GM18858 (cell line): Measurements from ENCODE around the gene EXOSC6.
A peak's percentile ranks its signal among the peaks of the same experiment; 100 is the strongest.
"Not testable (repeated sequence)": the region's sequence is repeated elsewhere in the genome, so short reads cannot be mapped to it uniquely, and the experiment has no call there.

Experiments used
- ATAC-seq: cut with Tn5 transposase; IDR thresholded peaks from one replicate; pipeline ENCODE4 v1.9.1; 2021; ENCODE audit not compliant: unreplicated experiment

The EXOSC6 gene

GRCh38 chr16:70251629-70252354 is at the start of gene EXOSC6:
EXOSC6 (minus strand) TSS chr16:70251940; CDS start chr16:70251900, 40 bp downstream.
- ATAC-seq: peak; percentile 77

- no peak for ATAC-seq
Observed at GRCh38 chr16:70301121-70301520, 49.4 kb upstream of the EXOSC6 start.

DNA sequence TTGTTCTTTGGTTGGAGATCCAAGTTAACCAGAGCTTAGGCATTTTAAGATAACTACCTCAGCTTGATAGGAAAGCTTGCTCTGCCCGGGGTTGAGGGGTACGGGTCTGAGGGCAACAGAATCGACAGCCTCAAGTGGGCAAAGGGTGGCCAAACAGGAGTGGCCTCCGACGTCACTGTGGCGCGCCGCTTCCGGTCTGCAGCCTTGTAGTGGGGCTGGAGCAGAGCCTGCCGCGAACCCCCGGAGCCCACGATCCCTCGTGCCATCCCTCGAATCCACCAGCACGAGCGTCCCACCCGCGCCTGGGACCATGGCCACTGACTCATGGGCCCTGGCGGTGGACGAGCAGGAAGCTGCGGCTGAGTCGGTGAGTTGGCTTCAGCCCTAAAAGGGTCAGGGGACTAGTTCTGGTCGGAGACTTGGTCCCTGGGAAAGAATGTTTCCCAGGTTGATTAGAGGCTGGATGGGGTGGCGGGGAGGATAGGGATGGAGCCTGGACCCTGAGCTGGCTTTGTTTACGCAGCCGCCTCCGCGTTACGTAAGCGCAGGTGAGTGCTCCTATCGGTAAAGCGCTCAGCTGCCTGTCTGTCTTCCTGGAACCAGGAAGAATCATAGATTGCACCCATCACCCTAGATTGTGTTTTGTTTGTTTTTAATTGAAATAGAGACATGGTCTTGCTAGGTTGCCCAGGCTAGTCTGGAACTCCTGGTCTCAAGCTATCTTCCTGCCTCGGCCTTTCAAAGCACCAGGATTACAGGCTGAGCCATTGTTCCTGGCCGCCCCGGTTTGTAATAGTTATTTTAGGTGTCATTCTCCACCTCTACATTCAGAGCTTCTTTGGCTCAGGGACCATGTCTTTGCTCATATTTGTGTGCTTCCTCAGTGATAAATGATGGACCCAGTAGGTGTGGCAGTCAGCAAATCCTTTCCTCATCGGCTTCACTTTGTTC is 47.5 kb upstream of the EXOSC6 start, which contains the start of gene DDX19B:
TSS of gene DDX19B (plus strand) at position 199 of the 951 bp plus-strand sequence. CDS start at position 311, 112 bp downstream.
- ATAC-seq: no peak

DNA sequence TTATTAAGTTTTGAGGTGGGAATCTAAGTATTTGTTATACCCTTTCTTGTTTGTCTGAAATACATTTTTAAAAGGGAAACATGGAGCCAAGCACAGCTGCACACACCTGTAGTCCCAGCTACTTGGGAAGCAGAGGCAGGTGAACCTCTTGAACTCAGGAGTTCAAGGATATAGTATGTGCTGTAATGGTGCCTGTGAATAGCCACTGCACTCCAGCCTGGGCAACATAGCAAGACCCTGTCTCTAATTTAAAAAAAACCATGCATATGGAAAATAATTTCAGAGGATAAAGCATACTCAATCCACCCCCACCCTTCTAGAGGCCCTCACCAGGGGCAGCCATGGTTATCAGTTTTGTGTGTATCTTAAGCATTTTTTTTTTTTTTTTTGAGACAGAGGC is 43.9 kb upstream of the EXOSC6 start:
- ATAC-seq: no peak

GRCh38 chr16:70294385-70295025 is 42.8 kb upstream of the EXOSC6 start:
- no peak for ATAC-seq

GRCh38 chr16:70292148-70292547 is 40.4 kb upstream of the EXOSC6 start:
- not testable (repeated sequence) for ATAC-seq

DNA sequence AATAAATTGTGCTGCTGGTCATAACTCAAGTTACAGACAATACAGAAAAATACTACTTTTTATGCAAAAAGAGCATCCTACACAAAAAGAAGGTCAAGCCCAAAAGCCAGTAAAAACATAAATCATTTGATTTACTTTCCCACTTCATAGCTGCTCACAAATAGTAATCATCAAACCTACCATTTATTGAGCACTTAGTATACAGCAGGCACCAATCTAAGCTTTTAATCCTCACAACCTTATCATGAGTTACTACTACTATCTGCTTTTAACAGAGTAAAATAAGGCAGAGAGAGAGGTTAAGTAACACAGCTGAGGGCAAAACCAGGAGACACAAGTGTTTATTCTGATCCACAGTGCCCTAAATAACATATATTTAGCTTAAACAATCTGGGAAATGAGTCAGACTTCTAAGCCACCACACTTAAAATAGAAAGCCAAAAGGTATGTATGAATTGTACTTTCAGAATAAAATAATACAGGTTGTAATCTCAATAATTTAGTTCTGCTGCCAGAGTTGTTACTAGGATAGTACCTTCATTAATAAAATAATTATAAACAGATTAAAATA is 39.3 kb upstream of the EXOSC6 start:
- ATAC-seq: no peak

DNA sequence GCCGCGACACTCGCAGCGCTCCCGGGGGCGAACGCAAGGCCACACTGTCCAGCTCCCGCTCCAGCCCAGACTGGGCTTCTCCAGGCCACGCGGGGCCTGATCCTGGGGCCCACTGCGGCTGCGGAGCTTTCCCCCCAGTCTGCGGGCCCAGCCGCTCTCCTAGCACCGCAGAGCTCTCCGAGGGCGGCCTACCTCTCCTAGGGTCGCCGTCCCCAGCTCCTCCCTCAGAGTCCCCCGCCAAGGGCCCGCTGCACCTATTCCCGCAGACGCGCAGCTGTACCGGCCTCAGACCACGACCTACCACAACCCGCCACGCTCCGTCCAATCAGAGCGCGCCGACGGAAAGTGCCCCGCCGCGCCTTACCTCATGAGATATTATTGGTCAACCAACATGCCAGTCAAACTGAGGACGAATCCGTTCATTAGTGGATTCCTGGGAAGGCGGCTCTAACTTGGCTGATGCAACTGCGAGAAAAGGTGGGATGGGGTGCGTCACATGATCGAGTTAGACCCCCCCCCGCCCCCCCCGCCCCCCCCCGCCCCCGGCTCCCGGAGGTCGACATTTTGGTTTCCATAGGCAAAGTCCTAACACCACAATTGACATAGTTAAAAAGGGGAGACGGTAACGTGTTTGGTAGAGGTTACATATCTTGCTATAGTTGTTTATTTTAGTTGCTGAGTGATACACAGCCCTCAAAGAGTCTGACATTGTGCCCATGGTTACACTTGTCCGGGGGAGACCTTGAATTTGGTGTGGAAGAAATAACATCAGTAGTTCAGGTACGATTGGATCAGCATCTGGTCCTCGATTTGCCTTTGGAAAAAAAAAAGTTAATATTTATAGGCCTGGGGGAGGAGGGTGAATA is 37.7 kb upstream of the EXOSC6 start, which contains the start of gene AARS1:
TSS of gene AARS1 (minus strand) at position 278 of the 866 bp plus-strand sequence. CDS start 6,743 bp downstream, outside the sequence.
- peak; percentile 94 for ATAC-seq

DNA sequence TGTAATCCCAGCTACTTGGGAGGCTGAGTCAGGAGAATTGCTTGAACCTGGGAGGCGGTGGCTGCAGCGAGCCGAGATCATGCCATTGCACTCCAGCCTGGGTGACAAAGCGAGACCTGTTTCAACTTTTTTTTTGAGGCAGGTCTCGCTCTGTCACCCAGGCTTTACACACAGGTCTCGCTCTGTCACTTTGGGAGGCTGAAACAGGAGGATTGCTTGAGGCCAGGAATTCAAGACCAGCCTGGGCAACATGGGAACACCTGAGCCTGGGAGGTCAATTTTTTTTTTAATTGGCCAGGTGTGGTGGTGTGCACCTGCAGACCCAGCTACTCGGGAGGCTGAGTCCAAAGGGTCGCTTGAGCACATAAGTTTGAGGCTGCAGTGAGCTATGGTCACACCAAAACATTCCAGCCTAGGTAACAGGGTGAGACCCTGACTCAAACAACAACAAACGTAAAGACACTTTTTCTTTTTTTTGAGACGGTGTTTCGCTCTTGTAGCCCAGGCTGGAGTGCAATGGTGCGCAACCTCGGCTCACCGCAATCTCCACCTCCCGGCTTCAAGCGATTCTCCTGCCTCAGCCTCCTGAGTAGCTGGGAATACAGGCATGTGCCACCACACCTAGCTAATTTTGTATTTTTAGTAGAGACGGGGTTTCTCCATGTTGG is 35.7 kb upstream of the EXOSC6 start:
- ATAC-seq: not testable (repeated sequence)

DNA sequence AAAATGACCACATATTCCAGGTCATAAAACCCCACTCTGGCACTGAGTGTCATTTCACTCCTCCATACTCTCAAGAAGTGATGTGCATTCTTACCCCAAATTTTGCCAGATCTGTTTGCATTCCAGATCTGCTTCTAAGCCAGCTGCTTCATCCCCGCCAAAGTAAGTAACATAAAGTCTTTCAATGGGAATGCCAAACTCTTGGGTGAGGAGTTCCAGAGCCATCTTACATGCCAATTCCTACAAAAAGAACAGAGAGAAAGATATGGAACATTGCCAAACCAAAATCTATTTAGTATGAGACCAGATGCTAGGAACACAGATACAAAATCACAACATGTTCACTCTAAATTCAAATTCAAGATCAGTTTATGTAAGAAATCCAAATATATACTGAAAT is 24.7 kb upstream of the EXOSC6 start:
- no peak for ATAC-seq

GRCh38 chr16:70271696-70272095 is 20.0 kb upstream of the EXOSC6 start:
- no peak for ATAC-seq

GRCh38 chr16:70270176-70270575 is 18.4 kb upstream of the EXOSC6 start:
- ATAC-seq: no peak

GRCh38 chr16:70269471-70269870 is 17.7 kb upstream of the EXOSC6 start:
- no peak for ATAC-seq

GRCh38 chr16:70267922-70268321 is 16.2 kb upstream of the EXOSC6 start:
- ATAC-seq: not testable (repeated sequence)

DNA sequence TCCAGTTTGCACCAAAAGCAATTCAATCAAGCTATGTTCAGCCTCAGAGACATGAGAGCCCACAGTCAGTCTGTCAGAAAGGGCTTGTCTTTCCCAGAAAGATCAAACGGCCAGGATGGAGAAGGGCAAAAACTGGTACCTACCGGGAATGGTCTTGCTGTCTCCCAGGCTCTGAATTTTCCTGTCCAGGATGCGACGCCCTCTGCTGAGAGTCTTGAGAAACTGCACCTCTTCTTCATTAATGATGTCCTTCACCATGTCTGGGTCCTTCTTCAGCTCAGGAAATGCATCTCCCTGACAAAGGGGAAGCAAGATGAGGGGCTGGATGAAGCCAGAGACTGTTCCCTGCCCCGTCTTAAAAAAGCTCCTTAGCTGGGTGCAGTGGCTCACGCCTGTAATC is 15.8 kb upstream of the EXOSC6 start:
- no peak for ATAC-seq

- not testable (repeated sequence) for ATAC-seq
Observed at GRCh38 chr16:70259903-70260302, 8.2 kb upstream of the EXOSC6 start.

DNA sequence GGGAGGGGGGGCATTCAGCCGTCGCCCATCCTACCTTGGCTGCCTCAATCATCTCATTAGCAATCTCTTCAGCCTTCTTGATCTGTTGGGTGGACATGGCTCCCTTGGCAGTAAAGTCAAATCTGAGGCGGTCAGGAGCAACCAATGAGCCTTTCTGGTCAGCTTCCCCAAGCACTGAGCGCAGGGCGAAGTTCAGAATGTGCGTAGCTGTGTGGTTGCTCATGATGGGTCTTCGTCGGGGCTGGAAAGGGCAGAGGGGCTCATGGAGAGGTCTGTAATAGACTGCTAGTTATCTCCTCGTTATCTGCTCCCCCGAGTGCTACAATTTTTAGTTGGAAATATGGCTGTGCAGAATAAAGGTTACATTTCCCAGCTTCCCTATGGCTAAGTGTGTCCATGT is 7.2 kb upstream of the EXOSC6 start:
- ATAC-seq: no peak

DNA sequence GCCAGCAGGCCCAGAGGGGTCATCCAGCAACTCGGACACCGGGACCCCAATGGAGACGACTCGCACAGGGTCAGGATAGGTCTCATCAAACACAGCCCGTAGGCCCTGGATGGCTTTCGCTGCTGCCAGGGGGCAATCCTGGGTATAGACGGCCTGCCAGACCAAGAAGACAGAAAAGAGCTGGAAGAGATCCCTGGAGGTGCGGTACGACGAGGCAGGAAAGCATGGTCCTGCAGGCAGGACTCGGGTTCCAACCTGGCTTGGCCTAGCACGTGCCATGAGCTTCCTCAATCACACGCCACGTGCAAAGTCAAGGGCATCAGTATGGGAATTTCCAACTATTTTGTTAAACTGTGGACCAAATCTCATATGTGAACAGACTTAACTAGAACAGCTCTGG is 6.3 kb upstream of the EXOSC6 start:
- ATAC-seq: no peak

GRCh38 chr16:70257391-70257790 is 5.7 kb upstream of the EXOSC6 start:
- no peak for ATAC-seq
